HepG2 (cell line): ENCODE measurements around the gene PTPRN. TPM values are rescaled to one million over a fixed set of nuclear protein-coding genes. Genes with fewer than 3 reads are reported as not detected.

Source experiments
- AGO1 ChIP-seq: fragments of 200-400 bp; formaldehyde crosslinking; IDR thresholded peaks from 2 replicates; pipeline ENCODE4 v1.6.1; 2017; ENCODE audit warnings: mild to moderate bottlenecking, low read depth, low read length, moderate library complexity; ENCODE audit not compliant: poor library complexity, severe bottlenecking
- GPN1 ChIP-seq: sonication (generic); formaldehyde crosslinking; IDR thresholded peaks from 2 replicates; pipeline ENCODE4 v1.5.1; 2020; ENCODE audit warnings: missing genetic modification reagents, borderline replicate concordance
- MTERF4 ChIP-seq: sonication (generic); formaldehyde crosslinking; IDR thresholded peaks from 2 replicates; pipeline ENCODE4 v1.8.0; 2023; ENCODE audit warnings: mild to moderate bottlenecking, missing genetic modification reagents
- NRL ChIP-seq: sonication (generic); formaldehyde crosslinking; IDR thresholded peaks from 2 replicates; pipeline ENCODE4 v1.5.0; 2020; ENCODE audit warnings: missing genetic modification reagents, mild to moderate bottlenecking, moderate library complexity, borderline replicate concordance
- PATZ1 ChIP-seq: sonication (generic); formaldehyde crosslinking; IDR thresholded peaks from 2 replicates; pipeline ENCODE4 v1.4.0; 2020; ENCODE audit warnings: missing genetic modification reagents
- RBM39 ChIP-seq: fragments of 200-400 bp; formaldehyde crosslinking; IDR thresholded peaks from one replicate; pipeline ENCODE4 v1.6.1; 2018; ENCODE audit warnings: antibody characterized with exemption, mild to moderate bottlenecking, low read depth, low read length; ENCODE audit not compliant: poor library complexity, severe bottlenecking
- RELA ChIP-seq: sonication (generic); formaldehyde crosslinking; IDR thresholded peaks from 2 replicates; pipeline ENCODE4 v1.4.0; 2020; ENCODE audit warnings: missing genetic modification reagents
- SIX4 ChIP-seq: sonication (generic); formaldehyde crosslinking; IDR thresholded peaks from 2 replicates; pipeline ENCODE4 v1.4.0; 2020; ENCODE audit warnings: missing genetic modification reagents
- SP4 ChIP-seq: sonication (generic); formaldehyde crosslinking; IDR thresholded peaks from 2 replicates; pipeline ENCODE4 v1.8.1; 2023; ENCODE audit warnings: mild to moderate bottlenecking, missing genetic modification reagents
- ZMYM4 ChIP-seq: sonication (generic); formaldehyde crosslinking; IDR thresholded peaks from 2 replicates; pipeline ENCODE4 v1.8.1; 2023; ENCODE audit warnings: mild to moderate bottlenecking, missing genetic modification reagents
- ZNF136 ChIP-seq: sonication (generic); formaldehyde crosslinking; IDR thresholded peaks from 2 replicates; pipeline ENCODE4 v1.8.1; 2022; ENCODE audit warnings: low read depth, mild to moderate bottlenecking, moderate library complexity, missing genetic modification reagents
- ZNF350 ChIP-seq: sonication (generic); formaldehyde crosslinking; IDR thresholded peaks from 2 replicates; pipeline ENCODE4 v1.4.0; 2020; ENCODE audit warnings: mild to moderate bottlenecking, low read depth, missing genetic modification reagents, borderline replicate concordance
- ZNF496 ChIP-seq: sonication (generic); formaldehyde crosslinking; IDR thresholded peaks from 2 replicates; pipeline ENCODE4 v1.8.1; 2023; ENCODE audit warnings: mild to moderate bottlenecking, moderate library complexity, missing genetic modification reagents; ENCODE audit not compliant: insufficient replicate concordance
- ZSCAN9 ChIP-seq: IDR thresholded peaks from 2 replicates; pipeline ENCODE4 v1.6.1; 2016; ENCODE audit warnings: borderline replicate concordance
- ZZZ3 ChIP-seq: sonication (generic); formaldehyde crosslinking; IDR thresholded peaks from 2 replicates; pipeline ENCODE4 v1.4.0; 2020; ENCODE audit warnings: missing genetic modification reagents, mild to moderate bottlenecking, borderline replicate concordance
- polyA plus RNA-seq, 8 experiments: library from polyadenylated mRNA; depleted of rRNA in 3 of 8; stranded (reverse) in 7 of 8; unstranded in 1 of 8; fragments of >200 nt; fragmentation: Illumina TruSeq in 4 of 8; extraction: Trizol in 4 of 8; gene quantifications; 2 replicates each; pipeline versions ENCODE4 v1.2.1 to v1.2.3, GENCODE V29; 2011 to 2016; ENCODE audit warnings: low read depth in 4 of 8, missing spikeins in 1 of 8, mixed read lengths in 1 of 8; ENCODE audit not compliant: insufficient read depth in 1 of 8
- total RNA-seq, 5 experiments: library from RNA; depleted of rRNA; stranded (reverse); fragments of >200 nt; fragmentation: Illumina TruSeq; extraction: Trizol; gene quantifications; 2 replicates each; pipeline ENCODE4 v1.2.3, GENCODE V29; 2016; ENCODE audit warnings: low read depth in 1 of 5
- TF ChIP-seq, protein P1 (sequence below): sonication (generic); formaldehyde crosslinking; IDR thresholded peaks from 2 replicates; pipeline ENCODE4 v1.5.1; 2020; ENCODE audit warnings: missing genetic modification reagents, mild to moderate bottlenecking, borderline replicate concordance
- TF ChIP-seq, protein P2 (sequence below): sonication (generic); formaldehyde crosslinking; IDR thresholded peaks from 2 replicates; pipeline ENCODE4 v1.4.0; 2020; ENCODE audit warnings: mild to moderate bottlenecking, missing genetic modification reagents, borderline replicate concordance
- TF ChIP-seq, protein P3 (sequence below): sonication (generic); formaldehyde crosslinking; IDR thresholded peaks from 2 replicates; pipeline ENCODE4 v1.4.0; 2020; ENCODE audit warnings: missing genetic modification reagents; ENCODE audit errors: not compliant biosample characterization

The PTPRN gene
- total and polyA plus RNA-seq, 2 of the 13 experiments (the other 11 are each of a cell fraction or from before 2014, with no cell fraction given) = 0.26 TPM; not detected in 1

DNA sequence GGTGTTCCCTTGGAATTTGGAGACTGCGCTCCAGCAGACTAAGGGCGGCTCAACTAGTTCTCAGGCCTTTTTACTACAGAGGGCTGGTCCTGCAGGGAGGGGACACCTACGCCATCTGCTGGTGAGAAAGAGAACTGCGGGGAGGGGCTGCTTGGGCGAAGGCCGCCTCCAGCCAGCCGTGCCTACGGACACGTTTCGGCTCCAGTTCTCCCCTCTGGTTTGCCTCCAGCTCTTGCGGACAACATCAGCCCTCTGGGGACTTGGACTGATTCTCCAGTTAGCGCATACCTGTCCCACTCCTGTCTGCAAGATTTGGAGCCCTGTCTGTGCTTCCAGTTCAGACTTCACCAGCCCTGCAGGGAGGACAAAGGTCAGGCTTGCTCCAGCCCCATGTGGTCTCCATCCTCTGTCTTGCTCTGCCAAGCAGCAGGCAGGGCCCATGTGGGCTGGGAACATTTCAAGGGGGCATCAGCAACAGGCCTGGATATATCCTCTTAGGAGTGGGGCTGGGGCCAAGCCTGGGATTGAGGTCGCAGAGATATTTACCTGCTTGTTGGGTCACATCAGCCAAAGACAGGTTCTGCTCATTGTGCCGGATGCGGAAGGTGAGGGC lies 10.3 kb downstream of the PTPRN start (continued):
- TF ChIP-seq, protein P1, sequence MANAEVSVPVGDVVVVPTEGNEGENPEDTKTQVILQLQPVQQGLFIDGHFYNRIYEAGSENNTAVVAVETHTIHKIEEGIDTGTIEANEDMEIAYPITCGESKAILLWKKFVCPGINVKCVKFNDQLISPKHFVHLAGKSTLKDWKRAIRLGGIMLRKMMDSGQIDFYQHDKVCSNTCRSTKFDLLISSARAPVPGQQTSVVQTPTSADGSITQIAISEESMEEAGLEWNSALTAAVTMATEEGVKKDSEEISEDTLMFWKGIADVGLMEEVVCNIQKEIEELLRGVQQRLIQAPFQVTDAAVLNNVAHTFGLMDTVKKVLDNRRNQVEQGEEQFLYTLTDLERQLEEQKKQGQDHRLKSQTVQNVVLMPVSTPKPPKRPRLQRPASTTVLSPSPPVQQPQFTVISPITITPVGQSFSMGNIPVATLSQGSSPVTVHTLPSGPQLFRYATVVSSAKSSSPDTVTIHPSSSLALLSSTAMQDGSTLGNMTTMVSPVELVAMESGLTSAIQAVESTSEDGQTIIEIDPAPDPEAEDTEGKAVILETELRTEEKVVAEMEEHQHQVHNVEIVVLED (CRISPR knock-in tag) = no peak; the same call in 1 of the 2 replicates
- TF ChIP-seq RBM39 = no peak
- TF ChIP-seq PATZ1 (CRISPR knock-in tag) = peak; percentile 42; the same call in 1 of the 2 replicates
- TF ChIP-seq MTERF4 (CRISPR knock-in tag) = no peak
- TF ChIP-seq GPN1 (CRISPR knock-in tag) = no peak
- TF ChIP-seq ZMYM4 = peak; percentile 65; the same call in 1 of the 2 replicates
- TF ChIP-seq ZSCAN9 = no peak
- peak; percentile 82; the same call in 1 of the 2 replicates for TF ChIP-seq ZNF136 (CRISPR knock-in tag)
- peak; percentile 68; the same call in 1 of the 2 replicates for TF ChIP-seq ZNF350 (CRISPR knock-in tag)
- TF ChIP-seq, protein P2, sequence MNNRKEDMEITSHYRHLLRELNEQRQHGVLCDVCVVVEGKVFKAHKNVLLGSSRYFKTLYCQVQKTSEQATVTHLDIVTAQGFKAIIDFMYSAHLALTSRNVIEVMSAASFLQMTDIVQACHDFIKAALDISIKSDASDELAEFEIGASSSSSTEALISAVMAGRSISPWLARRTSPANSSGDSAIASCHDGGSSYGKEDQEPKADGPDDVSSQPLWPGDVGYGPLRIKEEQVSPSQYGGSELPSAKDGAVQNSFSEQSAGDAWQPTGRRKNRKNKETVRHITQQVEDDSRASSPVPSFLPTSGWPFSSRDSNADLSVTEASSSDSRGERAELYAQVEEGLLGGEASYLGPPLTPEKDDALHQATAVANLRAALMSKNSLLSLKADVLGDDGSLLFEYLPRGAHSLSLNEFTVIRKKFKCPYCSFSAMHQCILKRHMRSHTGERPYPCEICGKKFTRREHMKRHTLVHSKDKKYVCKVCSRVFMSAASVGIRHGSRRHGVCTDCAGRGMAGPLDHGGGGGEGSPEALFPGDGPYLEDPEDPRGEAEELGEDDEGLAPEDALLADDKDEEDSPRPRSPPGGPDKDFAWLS (CRISPR knock-in tag) = no peak
- TF ChIP-seq, protein P3, sequence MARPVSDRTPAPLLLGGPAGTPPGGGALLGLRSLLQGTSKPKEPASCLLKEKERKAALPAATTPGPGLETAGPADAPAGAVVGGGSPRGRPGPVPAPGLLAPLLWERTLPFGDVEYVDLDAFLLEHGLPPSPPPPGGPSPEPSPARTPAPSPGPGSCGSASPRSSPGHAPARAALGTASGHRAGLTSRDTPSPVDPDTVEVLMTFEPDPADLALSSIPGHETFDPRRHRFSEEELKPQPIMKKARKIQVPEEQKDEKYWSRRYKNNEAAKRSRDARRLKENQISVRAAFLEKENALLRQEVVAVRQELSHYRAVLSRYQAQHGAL (CRISPR knock-in tag) = no peak
- TF ChIP-seq SP4 (CRISPR knock-in tag) = peak; percentile 59
- TF ChIP-seq ZNF496 (CRISPR knock-in tag) = no peak
- no peak for TF ChIP-seq NRL (CRISPR knock-in tag)
- TF ChIP-seq AGO1 = no peak
- no peak for TF ChIP-seq RELA
- TF ChIP-seq SIX4 = no peak
- TF ChIP-seq ZZZ3 = no peak
